Ovary (tissue), 3 donors: Measurements from ENCODE around the gene PLPP3.

Experiments
- CTCF ChIP-seq, 3 donors: fragments of 450-650 bp in 2 of 3; fragments of 200-600 bp in 1 of 3; IDR thresholded peaks; one replicate each; pipeline versions ENCODE4 v1.5.1 to v1.8.0; 2016 to 2022; ENCODE audit warnings: antibody characterized with exemption in 3 of 3, mild to moderate bottlenecking in 1 of 3
- EP300 ChIP-seq: sonication (generic); formaldehyde crosslinking; IDR thresholded peaks from one replicate; pipeline ENCODE4 v1.6.1; 2017; ENCODE audit warnings: antibody characterized with exemption
- POLR2A ChIP-seq: fragments of 450-650 bp; IDR thresholded peaks from one replicate; pipeline ENCODE4 v1.6.1; 2017; ENCODE audit warnings: antibody characterized with exemption, mild to moderate bottlenecking, moderate library complexity
- donor health status: DM: no; HTN: no; CAD: no.

- TF ChIP-seq CTCF (IDR thresholded peaks at IDR 0.05), result no peak
- no peak for TF ChIP-seq POLR2A
- no peak for TF ChIP-seq EP300
These were observed 31.9 kb downstream of the PLPP3 start for GRCh38 chr1:56547473-56547872.
